ENCODE measurements around the gene MACROD2.

MACROD2 gene

GRCh38 chr20:14726591-14726990, 731.3 kb downstream of the MACROD2 start:
- DNase-seq (ENCODE audit: insufficient read length, low spot score) (no peak), FAIRE-seq (no peak)
- TF ChIP-seq POU2F2 (IDR thresholded peaks at IDR 0.05; ENCODE audit: low read depth, low read length) (no peak), POLR2AphosphoS5 (IDR thresholded peaks at IDR 0.05; ENCODE audit: low read depth, low read length) (no peak), PAX5 (IDR thresholded peaks at IDR 0.05; ENCODE audit: insufficient read depth, low read length, severe bottlenecking) (no peak), TAF1 (IDR thresholded peaks at IDR 0.05; ENCODE audit: low read depth, low read length) (no peak), SPI1 (IDR thresholded peaks at IDR 0.05; ENCODE audit: low read depth, low read length) (no peak), POLR2A (IDR thresholded peaks at IDR 0.05; ENCODE audit: low read depth, low read length) (no peak)

DNA sequence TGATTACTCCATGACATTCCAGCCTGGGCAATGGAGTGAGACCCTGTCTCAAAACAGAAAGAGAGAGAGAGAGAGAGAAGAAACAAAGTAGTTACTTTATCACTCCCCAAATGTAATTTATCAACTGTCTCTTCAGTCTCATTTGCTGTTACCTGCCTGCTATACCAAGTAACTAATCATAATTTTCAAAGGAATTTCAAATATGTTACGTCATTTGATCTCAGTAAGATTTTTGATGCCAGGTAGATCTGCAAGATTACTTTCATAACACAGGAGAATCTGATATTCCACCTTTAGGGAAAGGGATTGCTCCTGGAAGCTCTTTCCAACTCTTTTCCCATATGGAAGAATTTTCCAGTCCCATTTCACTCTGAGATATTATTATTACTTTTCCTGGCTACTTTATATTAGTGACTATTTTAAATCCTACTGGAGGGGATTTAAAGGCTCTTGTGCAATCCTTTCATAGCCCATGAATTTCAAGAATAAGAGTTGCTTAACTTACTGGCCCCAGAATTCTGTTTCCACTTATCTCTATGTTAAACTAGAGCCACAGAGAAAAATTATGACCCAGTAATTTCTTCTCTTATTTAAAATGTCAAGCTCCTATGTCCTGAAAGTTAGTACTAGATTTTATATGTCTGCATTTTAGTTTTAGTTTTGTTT, 732.3 kb downstream of the MACROD2 start:
- FAIRE-seq (no peak), DNase-seq (ENCODE audit: insufficient read length, low spot score) (no peak)
- TF ChIP-seq POLR2AphosphoS5 (IDR thresholded peaks at IDR 0.05; ENCODE audit: low read depth, low read length) (no peak), POU2F2 (IDR thresholded peaks at IDR 0.05; ENCODE audit: low read depth, low read length) (no peak), PAX5 (IDR thresholded peaks at IDR 0.05; ENCODE audit: insufficient read depth, low read length, severe bottlenecking) (no peak), SPI1 (IDR thresholded peaks at IDR 0.05; ENCODE audit: low read depth, low read length) (no peak), TAF1 (IDR thresholded peaks at IDR 0.05; ENCODE audit: low read depth, low read length) (no peak), POLR2A (IDR thresholded peaks at IDR 0.05; ENCODE audit: low read depth, low read length) (no peak)

- DNase-seq (ENCODE audit: insufficient read length, low spot score) (no peak), FAIRE-seq (no peak)
Observed at GRCh38 chr20:14729390-14729789, 734.1 kb downstream of the MACROD2 start.

DNA sequence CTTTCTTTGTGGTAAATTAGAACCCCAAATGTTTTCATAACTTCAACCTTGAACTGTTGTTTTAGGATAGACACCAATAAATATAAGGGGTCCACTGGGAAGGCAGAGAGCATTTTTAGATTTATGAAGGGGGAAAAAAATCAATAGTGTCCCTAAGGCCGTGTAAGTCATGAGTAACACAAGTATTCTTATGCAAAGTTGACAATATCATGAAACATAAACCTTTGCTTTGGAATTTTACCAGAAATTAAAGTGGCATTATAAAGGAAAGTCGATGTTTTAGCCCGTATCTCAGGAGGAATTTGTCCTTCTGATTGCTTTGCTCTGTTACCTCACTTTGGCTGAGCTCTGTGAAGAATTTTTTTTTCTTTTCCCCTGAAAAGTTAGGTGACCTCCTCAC, 737.0 kb downstream of the MACROD2 start:
- FAIRE-seq (no peak), DNase-seq (ENCODE audit: insufficient read length, low spot score) (no peak)
- TF ChIP-seq SPI1 (IDR thresholded peaks at IDR 0.05; ENCODE audit: low read depth, low read length): no peak

More at GRCh38 chr20:14729390-14729789, 734.1 kb downstream of the MACROD2 start:
- TF ChIP-seq PAX5 (IDR thresholded peaks at IDR 0.05; ENCODE audit: insufficient read depth, low read length, severe bottlenecking) (no peak), POLR2AphosphoS5 (IDR thresholded peaks at IDR 0.05; ENCODE audit: low read depth, low read length) (no peak), SPI1 (IDR thresholded peaks at IDR 0.05; ENCODE audit: low read depth, low read length) (no peak)

GRCh38 chr20:14732996-14733395, 737.7 kb downstream of the MACROD2 start:
- FAIRE-seq (no peak), DNase-seq (ENCODE audit: insufficient read length, low spot score) (no peak)
- TF ChIP-seq TAF1 (IDR thresholded peaks at IDR 0.05; ENCODE audit: low read depth, low read length) (no peak), POU2F2 (IDR thresholded peaks at IDR 0.05; ENCODE audit: low read depth, low read length) (no peak), SPI1 (IDR thresholded peaks at IDR 0.05; ENCODE audit: low read depth, low read length) (no peak), POLR2AphosphoS5 (IDR thresholded peaks at IDR 0.05; ENCODE audit: low read depth, low read length) (no peak), POLR2A (IDR thresholded peaks at IDR 0.05; ENCODE audit: low read depth, low read length) (no peak), PAX5 (IDR thresholded peaks at IDR 0.05; ENCODE audit: insufficient read depth, low read length, severe bottlenecking) (no peak)

- DNase-seq (ENCODE audit: insufficient read length, low spot score) (no peak), FAIRE-seq (no peak)
- no peak for TF ChIP-seq POU2F2 (IDR thresholded peaks at IDR 0.05; ENCODE audit: low read depth, low read length)
- TF ChIP-seq POLR2A (IDR thresholded peaks at IDR 0.05; ENCODE audit: low read depth, low read length): no peak
- TF ChIP-seq POLR2AphosphoS5 (IDR thresholded peaks at IDR 0.05; ENCODE audit: low read depth, low read length): no peak
- no peak for TF ChIP-seq SPI1 (IDR thresholded peaks at IDR 0.05; ENCODE audit: low read depth, low read length)
- no peak for TF ChIP-seq TAF1 (IDR thresholded peaks at IDR 0.05; ENCODE audit: low read depth, low read length)
- no peak for TF ChIP-seq PAX5 (IDR thresholded peaks at IDR 0.05; ENCODE audit: insufficient read depth, low read length, severe bottlenecking)
Observed at GRCh38 chr20:14740380-14740779, 745.1 kb downstream of the MACROD2 start.

DNA sequence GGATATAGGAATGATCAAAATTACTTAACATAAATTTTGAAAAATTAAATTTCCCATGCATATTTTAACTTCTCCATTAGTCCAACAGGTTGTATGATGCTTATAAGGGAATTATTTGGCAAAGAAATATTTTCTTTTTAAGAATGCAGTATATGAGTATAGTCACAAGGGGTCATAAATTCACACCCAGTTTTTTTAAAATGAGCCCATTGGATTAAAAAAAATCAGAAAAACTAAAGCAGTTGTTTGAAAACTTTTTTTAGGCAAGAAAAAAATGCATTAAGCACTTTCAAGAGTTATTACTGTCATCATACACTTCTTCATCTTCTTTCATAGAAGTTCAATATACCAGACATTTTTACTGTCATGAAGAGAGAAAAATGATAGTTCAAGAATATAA, 746.3 kb downstream of the MACROD2 start:
- DNase-seq (ENCODE audit: insufficient read length, low spot score) (no peak), FAIRE-seq (no peak)
- TF ChIP-seq SPI1 (IDR thresholded peaks at IDR 0.05; ENCODE audit: low read depth, low read length) (no peak), POU2F2 (IDR thresholded peaks at IDR 0.05; ENCODE audit: low read depth, low read length) (no peak), TAF1 (IDR thresholded peaks at IDR 0.05; ENCODE audit: low read depth, low read length) (no peak), POLR2AphosphoS5 (IDR thresholded peaks at IDR 0.05; ENCODE audit: low read depth, low read length) (no peak), POLR2A (IDR thresholded peaks at IDR 0.05; ENCODE audit: low read depth, low read length) (no peak), PAX5 (IDR thresholded peaks at IDR 0.05; ENCODE audit: insufficient read depth, low read length, severe bottlenecking) (no peak)

DNA sequence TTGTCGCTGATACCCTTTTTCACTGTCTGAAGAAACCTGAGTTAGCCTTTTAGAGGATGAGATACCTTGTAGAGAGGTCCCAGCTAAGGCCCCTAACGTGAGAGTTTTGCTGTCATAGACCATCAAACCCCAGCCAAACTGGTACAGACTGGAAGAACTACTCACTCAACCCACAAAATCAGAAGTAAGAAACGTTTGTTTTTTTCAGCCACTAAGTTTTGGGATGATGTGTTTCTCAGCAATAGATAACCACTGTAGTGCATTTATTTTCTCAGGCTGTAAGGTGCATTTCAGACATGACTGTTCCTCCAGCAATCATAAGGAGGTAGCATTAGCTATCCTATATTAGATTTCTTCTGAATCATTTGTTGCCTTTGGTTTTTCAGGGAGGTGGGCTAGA, 749.4 kb downstream of the MACROD2 start:
- TF ChIP-seq SPI1 (IDR thresholded peaks at IDR 0.05; ENCODE audit: low read depth, low read length): no peak
- TF ChIP-seq TAF1 (IDR thresholded peaks at IDR 0.05; ENCODE audit: low read depth, low read length): no peak
- TF ChIP-seq PAX5 (IDR thresholded peaks at IDR 0.05; ENCODE audit: insufficient read depth, low read length, severe bottlenecking): no peak
- TF ChIP-seq POLR2A (IDR thresholded peaks at IDR 0.05; ENCODE audit: low read depth, low read length): no peak
- TF ChIP-seq POLR2AphosphoS5 (IDR thresholded peaks at IDR 0.05; ENCODE audit: low read depth, low read length): no peak
- TF ChIP-seq POU2F2 (IDR thresholded peaks at IDR 0.05; ENCODE audit: low read depth, low read length): no peak
- DNase-seq (ENCODE audit: insufficient read length, low spot score) (no peak), FAIRE-seq (no peak)

- TF ChIP-seq PAX5 (IDR thresholded peaks at IDR 0.05; ENCODE audit: insufficient read depth, low read length, severe bottlenecking): no peak
- TF ChIP-seq POLR2A (IDR thresholded peaks at IDR 0.05; ENCODE audit: low read depth, low read length): no peak
- no peak for TF ChIP-seq POLR2AphosphoS5 (IDR thresholded peaks at IDR 0.05; ENCODE audit: low read depth, low read length)
- TF ChIP-seq TAF1 (IDR thresholded peaks at IDR 0.05; ENCODE audit: low read depth, low read length): no peak
- no peak for TF ChIP-seq POU2F2 (IDR thresholded peaks at IDR 0.05; ENCODE audit: low read depth, low read length)
- TF ChIP-seq SPI1 (IDR thresholded peaks at IDR 0.05; ENCODE audit: low read depth, low read length): no peak
- FAIRE-seq: no peak
- DNase-seq (ENCODE audit: insufficient read length, low spot score): no peak
Observed at GRCh38 chr20:14745830-14746229, 750.5 kb downstream of the MACROD2 start.

DNA sequence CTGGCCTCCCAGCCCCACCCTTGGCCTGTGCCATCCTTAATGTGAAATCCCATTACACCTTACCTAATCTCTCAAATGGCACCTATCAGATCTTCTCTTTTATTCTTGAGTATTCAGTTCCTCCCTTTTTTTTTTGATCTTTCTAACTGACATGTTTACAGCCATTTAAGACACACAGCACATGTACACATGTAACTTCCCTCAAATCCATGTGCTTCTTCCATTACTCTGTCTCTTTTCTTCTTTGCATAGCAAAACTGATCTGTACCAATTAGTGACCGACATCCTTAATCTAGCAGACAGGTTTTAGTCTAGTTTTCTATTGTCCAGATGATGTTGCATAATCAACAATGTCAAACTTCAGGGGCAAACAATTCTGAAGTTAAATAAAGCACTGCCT, 755.9 kb downstream of the MACROD2 start:
- TF ChIP-seq PAX5 (IDR thresholded peaks at IDR 0.05; ENCODE audit: insufficient read depth, low read length, severe bottlenecking): no peak
- TF ChIP-seq POLR2A (IDR thresholded peaks at IDR 0.05; ENCODE audit: low read depth, low read length): no peak
- no peak for TF ChIP-seq POLR2AphosphoS5 (IDR thresholded peaks at IDR 0.05; ENCODE audit: low read depth, low read length)
- TF ChIP-seq SPI1 (IDR thresholded peaks at IDR 0.05; ENCODE audit: low read depth, low read length): no peak
- TF ChIP-seq TAF1 (IDR thresholded peaks at IDR 0.05; ENCODE audit: low read depth, low read length): no peak
- no peak for TF ChIP-seq POU2F2 (IDR thresholded peaks at IDR 0.05; ENCODE audit: low read depth, low read length)
- FAIRE-seq (no peak), DNase-seq (ENCODE audit: insufficient read length, low spot score) (no peak)
